Panc1 (cell line): ENCODE measurements around the gene SCUBE3. TPM values are rescaled to one million over a fixed set of nuclear protein-coding genes. Genes with fewer than 3 reads are reported as not detected.

Source experiments
- ATAC-seq: fragments of 200-7000 bp; cut with Tn5 transposase; 2 replicates; pipeline ENCODE4 v1.9.1; 2020; ENCODE audit warnings: mild to moderate bottlenecking, moderate library complexity
- BruUV-seq: library from RNA; stranded (reverse); fragments of 400-500 nt; replicated peaks from 2 replicates; lab custom pipeline; 2021; lab: Mats Ljungman, UMichigan
- CTCF ChIA-PET: fragments of 300-600 bp; sonication (Branson Sonifier 250); formaldehyde crosslinking; loops from one replicate; lab custom pipeline; 2022; ENCODE audit warnings: antibody characterized with exemption; lab: Charles Lee
- POLR2A ChIA-PET: fragments of 300-600 bp; sonication (Branson Sonifier 250); formaldehyde crosslinking; loops from one replicate; lab custom pipeline; 2022; ENCODE audit warnings: antibody characterized with exemption; lab: Charles Lee
- DNase-seq: peaks from one replicate; pipeline ENCODE4 v3.0.0-alpha.2; 2010; ENCODE audit warnings: low read depth, low spot score
- H3K27ac ChIP-seq: 2 replicates; pipeline ENCODE4 v1.5.1; 2011; ENCODE audit warnings: mild to moderate bottlenecking, low read length, inconsistent platforms
- H3K27me3 ChIP-seq: fragments of 200-500 bp; sonication (Bioruptor generic); 2 replicates; pipeline ENCODE4 v1.6.0; 2014; ENCODE audit warnings: low read length, inconsistent platforms; ENCODE audit not compliant: control insufficient read depth, insufficient read depth
- H3K36me3 ChIP-seq: fragments of 200-500 bp; sonication (Bioruptor generic); 2 replicates; pipeline ENCODE4 v1.5.1; 2014; ENCODE audit warnings: inconsistent platforms, mild to moderate bottlenecking, low read length, moderate library complexity; ENCODE audit not compliant: control insufficient read depth, insufficient read depth
- H3K4me1 ChIP-seq: 2 replicates; pipeline ENCODE4 v1.5.1; 2011; ENCODE audit warnings: inconsistent platforms, mild to moderate bottlenecking, low read length, moderate library complexity; ENCODE audit not compliant: control insufficient read depth, insufficient read depth
- H3K4me3 ChIP-seq, 2 experiments: 2 replicates each; pipeline ENCODE4 v1.5.1; 2011 to 2012; ENCODE audit warnings: low read depth in 2 of 2, low read length in 2 of 2, mild to moderate bottlenecking in 2 of 2, inconsistent platforms in 1 of 2, moderate library complexity in 1 of 2
- H3K9me3 ChIP-seq: fragments of 200-500 bp; sonication (Bioruptor generic); 2 replicates; pipeline ENCODE4 v1.5.1; 2014; ENCODE audit warnings: low read depth, mild to moderate bottlenecking, inconsistent platforms, low read length, moderate library complexity; ENCODE audit not compliant: control insufficient read depth, insufficient read depth
- CTCF ChIP-seq: fragments of 450-650 bp; IDR thresholded peaks from 2 replicates; pipeline ENCODE4 v1.5.1; 2017; ENCODE audit warnings: mild to moderate bottlenecking
- POLR2AphosphoS5 ChIP-seq: IDR thresholded peaks from 2 replicates; pipeline ENCODE4 v1.6.1; 2012; ENCODE audit warnings: mild to moderate bottlenecking, low read depth, low read length, moderate library complexity
- REST ChIP-seq, 2 experiments: IDR thresholded peaks; 2 replicates each; pipeline ENCODE4 v1.6.1; 2011 to 2012; ENCODE audit warnings: low read depth in 2 of 2, control low read depth in 1 of 2, low read length in 1 of 2, mild to moderate bottlenecking in 1 of 2, moderate library complexity in 1 of 2; ENCODE audit not compliant: insufficient read depth in 1 of 2
- SIN3A ChIP-seq: IDR thresholded peaks from 2 replicates; pipeline ENCODE4 v1.6.1; 2012; ENCODE audit warnings: low read depth, mild to moderate bottlenecking, low read length, moderate library complexity, borderline replicate concordance; ENCODE audit not compliant: insufficient read depth
- TCF7L2 ChIP-seq: IDR thresholded peaks from 2 replicates; pipeline ENCODE4 v1.6.1; 2011; ENCODE audit warnings: mild to moderate bottlenecking, low read depth, low read length, inconsistent platforms
- in situ Hi-C: cut with HindIII; loops from 2 replicates; pipeline ENCODE4 v1.10.0; 2016; ENCODE audit warnings: low sequenced_read_pairs, low pct_unique_long_range_greater_than_20kb
- intact Hi-C: fragments of 100-400 bp; cut with micrococcal nuclease; formaldehyde crosslinking; loops from one replicate; pipeline ENCODE4 v1.10.0; 2022; ENCODE audit not compliant: unreplicated experiment
- total RNA-seq: library from RNA; stranded (reverse); gene quantifications from one replicate; pipeline ENCODE4 v1.2.1, GENCODE V29; 2021; ENCODE audit not compliant: unreplicated experiment

SCUBE3 gene
- total RNA-seq, 1 experiment from 2014 or later = 1.6 TPM

GRCh38 chr6:35258858-35259193, 45.1 kb downstream of the SCUBE3 start:
- POLR2A ChIA-PET = interaction anchor here (0.5 to 1.1 kb wide), 2 partner anchors 371 to 745 kb away, joined by 3 to 7 read pairs; partner anchors contain the start of gene TAF11
- peak overlapping the region; percentile 75 for H3K27ac ChIP-seq
- CTCF ChIA-PET = interaction anchor here (0.5 to 1.6 kb wide), 3 partner anchors 18 to 53 kb away, joined by 3 read pairs; no protein-coding TSS in a partner anchor
- no TSS peak for BruUV-seq
- intact Hi-C loops (no loop called here), in situ Hi-C loops (no loop called here)
- peak; percentile 43 for ATAC-seq
- DNase-seq = no peak
- H3K27me3 ChIP-seq = no peaks in the 10 kb centered on the region
- no peak for TF ChIP-seq CTCF
- TF ChIP-seq POLR2AphosphoS5 = no peak
- no peak for TF ChIP-seq TCF7L2
- no peak for TF ChIP-seq REST (IDR thresholded peaks at IDR 0.05; ENCODE audit: insufficient read depth in 1 of 2, low read depth in 2 of 2, low read length in 1 of 2)
- TF ChIP-seq SIN3A = no peak
- H3K36me3 ChIP-seq = no peaks in the 10 kb centered on the region
- peaks cover 20% of the 10 kb centered on the region for H3K4me1 ChIP-seq
- H3K9me3 ChIP-seq = no peaks in the 10 kb centered on the region
- H3K4me3 ChIP-seq = peak overlapping the region; percentile 74 to 82

- TF ChIP-seq TCF7L2 (peak; percentile 71), CTCF (no peak), POLR2AphosphoS5 (peak; percentile 81), REST (IDR thresholded peaks at IDR 0.05; ENCODE audit: insufficient read depth in 1 of 2, low read depth in 2 of 2, low read length in 1 of 2) (0 out of 4 replicates have a peak, but pooled peaks of 1 of the 2 experiments have one; percentile 27), SIN3A (peak; percentile 79)
- no peaks in the 10 kb centered on the region for H3K36me3 ChIP-seq
- intact Hi-C loops (no loop called here), in situ Hi-C loops (no loop called here)
- DNase-seq (peak; percentile 72), ATAC-seq (peak; percentile 98)
- H3K27ac ChIP-seq = peak within 1 kb of the TSS; percentile 99
- POLR2A ChIA-PET = interaction anchor here (1.1 kb wide), 1 partner anchor 371 kb away, joined by 3 read pairs; the partner anchor contains the start of gene TAF11
- H3K27me3 ChIP-seq = no peaks in the 10 kb centered on the region
- H3K4me3 ChIP-seq = peak within 1 kb of the TSS; percentile 74 to 82
- no TSS peak for BruUV-seq
- CTCF ChIA-PET = interaction anchor here (0.5 to 1.6 kb wide), 3 partner anchors 19 to 54 kb away, joined by 3 read pairs; no protein-coding TSS in a partner anchor
- H3K4me1 ChIP-seq = peaks cover 20% of the 10 kb centered on the region
- H3K9me3 ChIP-seq = no peaks in the 10 kb centered on the region
Measured at GRCh38 chr6:35259194-35259947, 45.6 kb downstream of the SCUBE3 start, which contains the start of gene ZNF76. TSS of gene ZNF76 (plus strand) at chr6:35259735. CDS start at chr6:35281152, 21,417 bp downstream.
